ENCODE measurements around the gene DUSP10. TPM values are rescaled to one million over a fixed set of nuclear protein-coding genes. Genes with fewer than 3 reads are reported as not detected.

Gene DUSP10
- 10 to 100 TPM in 5 of 6 donors, 1 to 10 TPM in 1; 7.7 to 13.7 (median 11.9) TPM for total RNA-seq

DNA sequence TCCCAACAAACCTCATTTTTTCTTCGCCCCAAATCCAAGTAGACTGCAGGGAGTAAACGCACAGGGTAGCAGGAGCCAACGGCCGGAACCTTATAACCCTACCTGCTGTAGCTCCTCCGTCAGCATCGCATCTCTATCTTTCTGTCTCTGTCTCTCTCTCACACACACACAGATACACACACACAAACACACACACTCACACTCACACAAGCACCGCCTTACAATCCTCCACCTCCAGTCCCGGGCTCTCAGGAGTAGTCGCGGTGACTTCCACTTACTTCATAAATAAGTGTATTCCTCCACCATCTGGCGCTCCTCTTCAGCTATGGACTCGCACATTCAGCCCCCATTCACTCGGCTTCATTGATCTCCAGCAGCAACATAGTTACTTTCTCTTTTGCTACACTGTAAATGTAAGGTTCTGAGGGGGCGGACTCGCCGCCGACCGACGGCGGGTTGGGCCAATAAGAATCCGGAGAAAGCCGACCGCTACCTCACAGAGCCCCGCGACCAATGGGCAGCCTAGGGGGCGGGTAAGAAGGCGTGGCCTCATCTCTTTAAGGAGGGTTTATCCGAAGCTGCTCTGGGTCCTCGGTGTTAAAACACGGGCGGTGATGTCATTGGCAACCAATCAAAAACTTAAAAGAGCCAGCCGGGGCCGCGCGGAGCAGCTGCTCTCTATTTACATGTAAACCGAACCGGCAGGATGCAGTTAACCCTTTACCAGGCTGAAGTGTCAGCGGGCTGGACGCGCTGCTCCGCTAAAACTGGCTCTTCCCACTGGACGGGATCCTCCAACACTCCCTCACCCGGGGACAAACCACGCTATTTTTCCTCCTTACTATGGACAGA, at the start of gene DUSP10:
DUSP10 (minus strand) TSS at position 387 of the 852 bp plus-strand sequence. CDS start 2,345 bp downstream, outside the sequence.
- Histone ChIP-seq H3K4me3 (peak within 1 kb of the TSS; percentile 76 to 81 (median 79)), H3K36me3 (peaks cover 0 to 11% (median 1%) of the 10 kb centered on the region in 4 donors), H3K9me3 (no peaks in the 10 kb centered on the region), H3K27me3 (no peaks in the 10 kb centered on the region), H3K4me1 (peaks cover 18 to 36% (median 20%) of the 10 kb centered on the region in 4 donors), H3K27ac (peak within 1 kb of the TSS; percentile 99 to 100 (median 99))
- WGBS, 2 donors, result 0 to 1% methylated on average over 37 to 41 of the region's 44 CpGs
- TF ChIP-seq POLR2AphosphoS5 (IDR thresholded peaks at IDR 0.05), result peak; percentile 40 to 94
- TF ChIP-seq EP300 (IDR thresholded peaks at IDR 0.05), result peak in 1 of 4 donors; percentile 49
- peak in 3 of 4 donors; percentile 55 to 96 (median 84) for TF ChIP-seq POLR2A (IDR thresholded peaks at IDR 0.05)
- TF ChIP-seq, protein P1, sequence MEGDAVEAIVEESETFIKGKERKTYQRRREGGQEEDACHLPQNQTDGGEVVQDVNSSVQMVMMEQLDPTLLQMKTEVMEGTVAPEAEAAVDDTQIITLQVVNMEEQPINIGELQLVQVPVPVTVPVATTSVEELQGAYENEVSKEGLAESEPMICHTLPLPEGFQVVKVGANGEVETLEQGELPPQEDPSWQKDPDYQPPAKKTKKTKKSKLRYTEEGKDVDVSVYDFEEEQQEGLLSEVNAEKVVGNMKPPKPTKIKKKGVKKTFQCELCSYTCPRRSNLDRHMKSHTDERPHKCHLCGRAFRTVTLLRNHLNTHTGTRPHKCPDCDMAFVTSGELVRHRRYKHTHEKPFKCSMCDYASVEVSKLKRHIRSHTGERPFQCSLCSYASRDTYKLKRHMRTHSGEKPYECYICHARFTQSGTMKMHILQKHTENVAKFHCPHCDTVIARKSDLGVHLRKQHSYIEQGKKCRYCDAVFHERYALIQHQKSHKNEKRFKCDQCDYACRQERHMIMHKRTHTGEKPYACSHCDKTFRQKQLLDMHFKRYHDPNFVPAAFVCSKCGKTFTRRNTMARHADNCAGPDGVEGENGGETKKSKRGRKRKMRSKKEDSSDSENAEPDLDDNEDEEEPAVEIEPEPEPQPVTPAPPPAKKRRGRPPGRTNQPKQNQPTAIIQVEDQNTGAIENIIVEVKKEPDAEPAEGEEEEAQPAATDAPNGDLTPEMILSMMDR (IDR thresholded peaks at IDR 0.05), result peak in 1 of 6 experiments; percentile 20
- peak; percentile 96 to 99 for ATAC-seq (ENCODE audit: low FRiP score in 2 of 2)
- DNase-seq, result peak; percentile 98 to 99

DNA sequence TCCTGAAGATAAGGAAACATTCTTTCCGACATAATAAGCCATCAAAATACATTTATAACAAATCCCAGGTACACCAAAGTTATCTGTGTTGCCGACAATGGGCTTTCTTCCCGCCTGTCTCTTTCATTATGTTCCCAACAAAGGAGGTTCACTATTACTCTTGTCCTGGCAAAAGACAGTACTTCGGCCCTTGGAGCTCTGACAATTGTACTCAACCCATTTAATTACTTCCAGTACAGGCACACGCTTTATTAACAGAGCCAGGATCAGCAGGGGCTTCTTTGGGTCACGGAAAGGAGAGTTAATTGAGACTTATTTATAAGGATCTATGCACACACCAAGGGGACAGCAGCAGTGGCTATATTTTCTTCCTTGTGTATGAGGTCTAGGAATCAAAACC, 46.6 kb upstream of the DUSP10 start:
- DNase-seq (no peak), ATAC-seq (ENCODE audit: low FRiP score in 2 of 2) (no peak)
- Histone ChIP-seq H3K4me3 (no peak overlapping the region), H3K27ac (no peak overlapping the region), H3K36me3 (no peaks in the 10 kb centered on the region), H3K27me3 (no peaks in the 10 kb centered on the region), H3K9me3 (no peaks in the 10 kb centered on the region), H3K4me1 (peaks cover 0 to 7% (median 0%) of the 10 kb centered on the region in 4 donors)
- WGBS, 2 donors, result 84 to 91% methylated on average over 6 of the region's 6 CpGs
- TF ChIP-seq POLR2A (IDR thresholded peaks at IDR 0.05) (no peak), POLR2AphosphoS5 (IDR thresholded peaks at IDR 0.05) (no peak), EP300 (IDR thresholded peaks at IDR 0.05) (no peak)
- TF ChIP-seq, protein P1 (IDR thresholded peaks at IDR 0.05), result no peak

DNA sequence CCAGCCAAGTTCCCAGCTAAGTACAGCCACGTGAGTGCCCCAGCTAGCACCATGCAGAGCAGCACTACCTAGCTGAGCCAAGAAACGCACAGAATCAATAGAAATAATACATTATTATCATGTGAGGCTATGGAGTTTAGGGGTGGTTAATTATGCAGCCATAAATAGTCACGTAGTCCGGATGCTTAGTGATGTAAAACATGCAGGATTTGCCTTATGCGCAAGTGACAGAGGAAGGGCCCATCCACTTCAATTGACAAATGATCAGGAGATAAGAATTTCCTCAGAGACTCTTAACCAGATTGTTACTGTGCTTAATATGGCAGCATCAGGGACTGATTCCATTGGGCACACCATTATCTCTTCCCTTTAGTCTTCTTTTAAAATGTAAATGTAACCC, 44.8 kb upstream of the DUSP10 start:
- H3K4me3 ChIP-seq, result no peak overlapping the region
- no peak for ATAC-seq (ENCODE audit: low FRiP score in 2 of 2)
- H3K9me3 ChIP-seq, result no peaks in the 10 kb centered on the region
- peaks cover 0 to 15% (median 0%) of the 10 kb centered on the region in 4 donors for H3K4me1 ChIP-seq
- H3K27ac ChIP-seq, result no peak overlapping the region
- TF ChIP-seq POLR2AphosphoS5 (IDR thresholded peaks at IDR 0.05) (no peak), EP300 (IDR thresholded peaks at IDR 0.05) (no peak), POLR2A (IDR thresholded peaks at IDR 0.05) (no peak)
- TF ChIP-seq, protein P1 (IDR thresholded peaks at IDR 0.05), result no peak
- no peak for DNase-seq
- WGBS, 2 donors, result 97 to 98% methylated on average over 4 to 5 of the region's 5 CpGs
- H3K36me3 ChIP-seq, result no peaks in the 10 kb centered on the region
- no peaks in the 10 kb centered on the region for H3K27me3 ChIP-seq

DNA sequence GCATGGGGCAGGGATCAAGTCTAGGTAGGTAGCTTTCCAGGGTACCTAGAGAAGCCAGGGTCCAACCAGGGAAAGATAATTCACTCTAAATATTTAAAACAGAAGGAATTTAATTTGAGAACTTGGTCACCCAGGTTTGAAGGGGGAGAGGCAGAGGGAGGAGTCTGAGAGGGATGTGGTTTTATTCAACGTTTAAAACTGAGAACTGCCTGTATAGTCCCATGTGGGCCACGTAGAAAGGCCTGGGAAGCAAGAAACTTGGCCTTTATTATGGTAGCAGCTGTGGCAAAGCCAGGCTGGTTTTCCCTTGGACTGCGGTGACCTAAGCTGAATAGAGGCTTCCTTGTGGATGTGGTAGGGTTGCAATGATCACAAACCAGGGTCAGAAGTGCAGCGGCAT, 42.0 kb upstream of the DUSP10 start:
- no peak overlapping the region for H3K27ac ChIP-seq
- ATAC-seq (ENCODE audit: low FRiP score in 2 of 2) (no peak), DNase-seq (no peak)
- no peak overlapping the region for H3K4me3 ChIP-seq
- no peak for TF ChIP-seq POLR2A (IDR thresholded peaks at IDR 0.05)
- no peak for TF ChIP-seq EP300 (IDR thresholded peaks at IDR 0.05)
- TF ChIP-seq, protein P1 (IDR thresholded peaks at IDR 0.05), result no peak
- TF ChIP-seq POLR2AphosphoS5 (IDR thresholded peaks at IDR 0.05), result no peak
- H3K9me3 ChIP-seq, result no peaks in the 10 kb centered on the region
- H3K4me1 ChIP-seq, result peaks cover 0 to 18% (median 0%) of the 10 kb centered on the region in 4 donors
- WGBS, 2 donors, result 62 to 64% methylated on average over 3 to 4 of the region's 4 CpGs
- no peaks in the 10 kb centered on the region for H3K36me3 ChIP-seq
- H3K27me3 ChIP-seq, result no peaks in the 10 kb centered on the region
